ENCODE data around the gene COL15A1.
"Not testable (repeated sequence)": the region's sequence is repeated elsewhere in the genome, so short reads cannot be mapped to it uniquely, and the experiment has no call there.

COL15A1 gene

DNA sequence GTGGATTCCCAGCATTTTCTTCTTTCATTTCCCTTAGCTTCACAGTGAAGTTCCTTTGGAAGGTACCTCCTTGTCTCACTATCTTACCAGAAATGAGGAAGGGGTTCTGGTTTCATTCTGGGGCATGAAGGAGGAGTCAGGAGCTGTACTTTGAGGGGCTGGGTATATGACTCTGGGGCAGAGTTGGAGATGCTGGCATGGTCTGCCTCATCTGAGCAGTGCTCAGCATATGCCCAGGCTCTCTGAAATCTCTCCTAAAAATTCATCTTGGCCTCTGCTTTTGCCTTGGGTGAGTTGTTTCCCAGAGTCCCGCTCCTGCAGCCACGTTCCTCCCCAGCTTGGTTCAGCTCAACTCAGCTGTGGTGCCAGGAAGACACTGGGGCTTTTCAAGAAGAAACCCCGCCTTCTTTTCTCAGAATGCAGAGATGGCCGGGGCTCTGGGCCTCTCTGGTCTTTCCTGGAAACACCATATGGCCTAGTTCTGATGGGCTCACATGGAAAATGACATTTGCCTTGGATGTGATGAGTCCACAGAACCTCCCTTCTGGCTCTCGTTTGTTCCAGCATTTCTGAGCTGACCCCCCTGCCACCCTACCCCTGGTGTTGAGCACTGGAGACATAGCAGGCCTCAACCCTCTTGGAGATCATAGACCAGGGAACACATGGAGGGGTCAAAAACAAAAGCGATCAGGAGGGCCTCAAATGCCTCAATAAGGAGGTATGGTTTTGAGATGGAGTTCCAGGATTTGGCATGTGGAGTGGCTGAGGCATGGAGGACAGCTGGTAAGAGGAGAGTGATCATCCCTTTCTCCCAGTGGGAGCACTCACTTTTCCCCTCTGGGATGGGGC is 149.2 kb downstream of the COL15A1 start:
- no peak for DNase-seq

DNA sequence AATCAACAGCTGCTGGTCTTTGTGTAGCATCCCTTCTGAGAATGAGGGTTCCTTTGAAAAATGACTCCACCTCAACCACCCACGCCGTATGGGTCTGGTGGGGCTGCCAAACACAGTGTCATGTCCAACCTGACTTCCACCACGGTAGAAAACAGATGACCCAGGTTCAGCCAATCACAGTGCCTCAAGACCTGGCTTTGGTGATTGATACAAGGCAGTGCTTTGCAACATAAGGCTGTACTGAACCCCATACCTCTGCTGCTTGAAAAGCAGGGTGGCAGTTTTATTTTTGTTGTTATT is 149.7 kb downstream of the COL15A1 start:
- no peak for DNase-seq

DNA sequence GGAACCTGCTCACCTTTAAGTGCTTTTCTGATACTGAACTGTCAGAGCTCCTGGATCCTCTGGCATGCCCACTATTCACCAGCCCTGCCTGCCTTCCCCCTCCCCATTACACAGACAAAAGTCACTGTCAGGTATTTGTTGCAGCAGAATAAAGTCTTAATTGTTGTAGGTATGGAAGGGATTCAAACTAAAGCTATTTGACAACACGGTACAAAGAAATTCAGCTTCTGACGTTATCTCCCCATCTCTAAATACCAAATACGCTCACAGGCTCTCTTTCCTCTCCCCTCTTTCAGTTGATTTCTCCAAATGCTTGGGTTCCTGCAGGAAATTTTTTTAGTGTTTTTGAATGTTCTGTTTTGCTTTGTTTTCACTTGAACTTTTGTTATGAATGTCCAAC is 151.9 kb downstream of the COL15A1 start:
- no peak for DNase-seq

DNA sequence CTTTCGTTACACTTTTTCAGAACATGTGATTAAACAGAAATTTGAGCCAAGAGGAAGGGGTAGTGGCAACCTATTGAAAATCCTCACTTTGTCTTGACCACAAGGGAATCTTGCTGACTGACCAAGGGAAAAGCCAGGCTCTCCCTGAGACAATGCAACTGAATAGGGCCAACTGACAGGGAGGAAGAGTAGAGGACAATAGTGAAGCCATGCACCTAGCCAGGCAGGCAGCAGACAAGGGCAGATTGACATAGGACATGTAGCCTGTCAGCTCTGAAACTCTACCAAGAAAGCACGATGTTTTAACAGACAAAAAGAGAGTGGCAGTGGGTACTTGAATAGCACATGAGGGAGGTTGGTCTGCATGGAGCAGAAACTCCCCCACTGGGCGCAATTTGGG is 152.7 kb downstream of the COL15A1 start:
- no peak for DNase-seq

DNA sequence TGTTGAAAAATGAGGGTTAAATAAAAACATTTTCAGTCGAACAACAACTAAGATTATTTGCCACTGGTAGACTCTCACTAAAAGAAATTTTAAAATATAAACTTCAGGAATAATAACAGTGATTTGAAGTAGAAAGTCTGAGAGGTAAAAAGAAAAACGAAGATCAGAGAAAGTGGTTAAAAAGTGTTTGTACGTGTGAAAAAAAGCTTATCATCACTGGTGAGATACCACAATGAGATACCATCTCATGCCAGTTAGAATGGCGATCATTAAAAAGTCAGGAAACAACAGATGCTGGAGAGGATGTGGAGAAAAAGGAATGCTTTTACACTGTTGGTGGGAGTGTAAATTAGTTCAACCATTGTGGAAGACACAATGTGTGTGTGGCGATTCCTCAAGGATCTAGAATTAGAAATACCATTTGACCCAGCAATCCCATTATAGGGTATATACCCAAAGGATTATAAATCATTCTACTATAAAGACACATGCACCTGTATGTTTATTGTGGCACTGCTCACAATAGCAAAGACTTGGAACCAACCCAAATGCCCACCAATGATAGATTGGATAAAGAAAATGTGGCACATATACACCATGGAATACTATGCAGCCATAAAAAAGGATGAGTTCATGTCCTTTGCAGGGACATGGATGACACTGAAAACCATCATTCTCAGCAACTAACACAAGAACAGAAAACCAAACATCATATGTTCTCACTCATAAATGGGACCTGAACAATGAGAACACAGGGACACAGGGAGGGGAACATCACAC is 156.3 kb downstream of the COL15A1 start:
- DNase-seq, result not testable (repeated sequence)

DNA sequence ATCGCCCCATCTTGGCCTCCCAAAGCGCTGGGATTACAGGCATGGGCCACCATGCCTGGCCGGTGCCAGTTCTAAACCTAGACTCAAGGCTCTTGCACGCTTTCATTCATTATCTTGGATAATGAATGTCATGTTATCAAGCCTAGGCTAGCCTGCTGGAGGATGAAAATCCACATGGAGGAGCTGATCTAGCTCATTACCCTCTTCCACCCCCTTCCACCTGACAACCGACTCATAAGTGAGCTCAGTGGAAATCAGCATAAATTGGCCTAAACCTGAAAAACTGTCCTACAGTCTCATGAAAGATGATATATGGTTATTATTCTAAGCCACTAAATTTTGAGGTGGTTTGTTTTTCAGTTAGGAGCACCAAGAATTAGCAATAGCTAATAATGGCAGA is 157.6 kb downstream of the COL15A1 start:
- DNase-seq, result no peak

DNA sequence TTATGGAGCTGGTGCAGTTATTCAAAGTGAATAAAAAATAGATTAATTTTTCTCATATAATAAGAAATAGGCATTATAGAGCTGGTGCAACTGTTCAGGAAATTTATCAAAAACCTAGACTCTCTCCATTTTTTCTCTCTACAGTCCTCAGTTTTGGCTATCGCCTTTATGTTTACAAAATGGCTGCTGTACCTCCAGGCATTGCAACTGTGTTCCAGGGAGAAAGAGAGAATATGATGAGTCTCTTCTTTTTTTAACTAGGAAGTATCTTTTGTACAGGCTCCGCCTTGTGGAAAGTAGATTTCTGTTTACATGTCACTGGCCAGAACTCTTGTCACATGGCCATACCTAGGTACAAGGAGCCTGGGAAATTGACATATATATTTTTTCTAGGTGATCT is 158.1 kb downstream of the COL15A1 start:
- no peak for DNase-seq

DNA sequence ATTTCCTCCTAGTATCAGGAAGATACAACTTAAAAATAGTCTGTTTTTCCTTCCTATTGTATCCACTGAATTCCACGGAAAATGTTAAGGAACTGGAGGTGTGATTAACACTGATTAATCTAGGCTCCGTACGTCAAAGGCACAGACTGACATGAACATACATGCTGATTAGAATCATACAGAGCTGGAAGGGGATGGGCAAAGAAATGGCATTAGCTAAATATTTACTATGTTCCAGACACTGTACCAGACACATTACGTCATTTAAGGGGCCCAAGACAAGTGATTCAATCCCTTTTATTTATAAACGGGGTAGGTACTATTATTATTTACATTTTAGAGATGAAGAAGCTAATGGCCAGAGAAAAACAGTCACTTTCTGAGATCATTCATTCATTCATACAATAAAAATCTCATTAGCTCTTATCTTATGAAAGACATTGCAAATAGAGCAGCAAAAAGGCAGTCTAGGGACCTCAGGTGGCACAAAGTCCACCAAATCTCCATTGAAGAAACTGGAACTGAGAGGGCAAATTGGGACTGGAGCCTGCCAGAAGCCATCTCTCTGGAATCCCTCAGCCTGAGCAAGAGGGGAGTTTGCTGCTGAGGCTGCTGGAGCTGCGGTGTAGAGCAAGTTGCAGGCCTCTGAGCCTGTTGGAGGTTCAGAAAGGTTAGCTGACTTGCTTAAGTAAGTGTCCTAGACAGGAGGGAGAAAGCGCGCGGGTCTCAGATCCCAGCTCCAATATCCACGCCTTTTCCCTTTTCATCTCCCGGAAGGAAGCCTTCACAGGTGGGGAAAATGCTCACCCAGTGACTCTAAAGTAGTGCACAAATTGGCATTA is 159.6 kb downstream of the COL15A1 start:
- DNase-seq, result no peak

DNA sequence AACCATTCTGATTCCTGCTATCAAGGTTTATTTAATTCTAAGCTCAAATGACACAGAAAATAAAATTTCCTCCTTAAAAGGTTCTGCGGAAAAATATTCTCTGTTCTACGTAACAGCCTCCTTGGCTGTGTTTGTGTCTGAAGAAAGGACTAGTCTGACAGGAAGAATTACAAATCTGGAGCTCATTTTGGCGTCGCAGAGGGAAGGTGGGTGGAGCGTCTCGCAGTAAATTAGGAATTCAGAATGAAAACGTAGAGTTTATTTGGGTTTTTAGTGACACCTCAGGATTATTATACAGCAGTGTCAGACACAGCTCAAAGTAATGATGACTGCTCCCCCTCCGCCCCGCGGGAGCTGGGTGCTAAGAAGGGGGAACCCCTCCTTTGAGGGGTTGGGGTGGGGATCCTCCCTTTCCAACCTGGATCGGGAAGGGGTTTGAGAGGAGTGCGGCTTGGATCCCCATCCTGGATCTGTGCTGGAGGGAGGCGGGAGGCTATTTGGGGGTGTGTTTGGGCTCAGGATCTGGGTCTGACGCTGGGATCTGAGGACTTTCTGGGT is 160.3 kb downstream of the COL15A1 start:
- DNase-seq, result no peak

DNA sequence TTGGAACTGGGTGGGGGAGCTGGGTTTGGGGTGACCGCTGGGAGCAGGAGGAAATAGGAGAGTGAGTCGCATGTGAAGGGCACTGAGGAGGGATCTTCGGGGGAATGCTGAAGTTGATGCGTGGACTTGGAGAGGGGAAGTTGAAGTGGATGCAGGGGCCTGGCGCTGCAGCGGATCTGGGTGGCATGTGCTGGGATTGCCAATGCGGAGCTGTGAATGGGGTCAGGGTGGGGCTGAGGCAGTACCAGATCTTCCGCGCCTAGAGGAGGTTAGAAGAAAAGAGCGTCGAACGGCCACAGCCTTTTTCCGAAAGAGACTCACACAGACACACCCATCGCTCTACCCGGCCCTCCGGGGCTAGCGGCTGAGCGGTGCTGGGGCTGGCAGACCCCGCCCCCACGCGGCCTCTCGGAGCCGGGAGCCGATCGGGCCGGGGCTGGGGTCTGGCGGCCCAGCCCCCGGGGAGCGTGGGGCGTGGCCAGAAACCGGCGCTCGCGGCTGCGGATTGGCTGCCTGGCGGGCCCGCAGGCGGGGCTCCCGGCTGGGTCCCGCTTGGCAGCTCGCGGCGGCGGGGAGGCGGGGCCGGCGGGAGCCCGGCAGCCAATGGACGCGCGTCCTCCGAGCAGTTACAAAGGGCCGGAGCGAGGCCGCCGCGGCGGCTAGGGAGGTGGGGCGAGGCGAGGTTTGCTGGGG is 160.9 kb downstream of the COL15A1 start, which contains the start of gene TGFBR1:
Gene TGFBR1 (plus strand): TSS at position 655 of the 693 bp plus-strand sequence. CDS start 93 bp downstream, outside the sequence.
- DNase-seq, result peak; percentile 86 to 94

DNA sequence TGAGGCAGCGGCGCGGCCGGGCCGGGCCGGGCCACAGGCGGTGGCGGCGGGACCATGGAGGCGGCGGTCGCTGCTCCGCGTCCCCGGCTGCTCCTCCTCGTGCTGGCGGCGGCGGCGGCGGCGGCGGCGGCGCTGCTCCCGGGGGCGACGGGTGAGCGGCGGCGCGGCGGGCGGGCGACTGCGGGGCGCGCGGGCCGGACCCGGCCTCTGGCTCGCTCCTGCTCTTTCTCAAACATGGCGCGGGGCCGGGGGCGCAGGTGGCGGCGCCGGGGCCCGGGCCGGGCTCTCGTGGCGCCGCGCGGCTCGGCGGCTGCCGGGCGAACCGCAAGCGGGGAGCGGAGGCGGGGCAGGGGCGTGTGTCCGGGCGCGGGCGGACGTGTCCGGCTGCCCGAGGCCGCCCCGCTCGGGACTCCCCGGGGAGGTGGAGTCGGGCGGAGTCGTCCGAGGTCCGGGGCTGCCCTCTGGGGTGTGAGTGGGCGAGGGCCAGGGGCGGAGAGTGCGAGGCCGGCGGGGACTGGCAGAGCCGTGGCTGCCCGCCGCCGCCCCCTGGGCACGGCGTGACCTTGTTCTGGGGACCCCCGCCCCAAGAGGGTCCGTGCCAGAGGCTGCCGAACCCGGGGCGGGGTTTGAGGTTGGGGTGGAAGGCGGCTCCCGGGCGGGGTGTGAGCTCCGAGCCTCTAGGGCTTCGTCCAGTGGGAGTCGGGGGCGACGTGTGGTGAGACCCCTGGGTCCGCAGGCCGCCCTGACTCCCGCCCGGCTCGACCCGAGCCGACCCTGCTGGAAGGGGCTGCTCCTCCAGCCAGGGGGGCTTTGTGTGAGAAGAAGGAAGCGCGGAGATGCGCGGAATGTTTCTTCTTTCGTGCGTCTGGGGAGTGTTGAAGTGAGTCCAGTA is 161.7 kb downstream of the COL15A1 start:
- DNase-seq, result no peak

DNA sequence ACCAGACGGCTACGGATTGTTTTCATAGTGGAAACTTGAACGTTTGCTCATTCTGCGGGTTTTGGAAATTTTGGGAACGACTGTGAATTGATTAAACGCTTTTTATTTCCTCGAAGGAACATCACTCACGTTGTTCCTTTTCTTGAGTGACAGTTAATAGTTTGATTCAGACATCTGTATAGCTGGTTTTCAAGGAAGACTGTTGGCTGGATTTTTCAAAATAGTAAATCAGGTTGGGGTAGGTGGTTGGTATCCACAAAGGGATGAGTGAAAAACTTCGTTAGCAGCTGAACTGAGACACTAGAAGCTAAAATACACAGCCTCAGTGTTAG is 162.3 kb downstream of the COL15A1 start:
- no peak for DNase-seq

DNA sequence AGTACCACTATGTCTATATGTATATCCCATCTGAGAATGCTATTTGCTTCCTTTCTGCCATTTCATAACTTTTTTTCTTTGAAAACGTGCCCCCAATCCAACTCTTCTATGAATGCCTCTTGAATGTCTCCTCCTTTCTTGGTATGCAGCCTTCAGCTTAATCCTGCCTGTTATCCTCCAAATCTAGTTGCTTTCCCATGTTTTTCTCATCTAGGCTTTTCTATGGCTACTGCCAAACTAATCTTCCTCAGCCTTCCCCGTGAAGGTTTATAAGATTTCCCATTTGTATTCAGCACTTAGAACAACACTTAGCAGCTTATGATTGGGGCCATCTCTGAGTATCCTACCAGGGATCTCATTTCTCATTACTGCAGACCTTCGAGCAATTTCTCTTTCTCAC is 163.7 kb downstream of the COL15A1 start:
- DNase-seq, result no peak

DNA sequence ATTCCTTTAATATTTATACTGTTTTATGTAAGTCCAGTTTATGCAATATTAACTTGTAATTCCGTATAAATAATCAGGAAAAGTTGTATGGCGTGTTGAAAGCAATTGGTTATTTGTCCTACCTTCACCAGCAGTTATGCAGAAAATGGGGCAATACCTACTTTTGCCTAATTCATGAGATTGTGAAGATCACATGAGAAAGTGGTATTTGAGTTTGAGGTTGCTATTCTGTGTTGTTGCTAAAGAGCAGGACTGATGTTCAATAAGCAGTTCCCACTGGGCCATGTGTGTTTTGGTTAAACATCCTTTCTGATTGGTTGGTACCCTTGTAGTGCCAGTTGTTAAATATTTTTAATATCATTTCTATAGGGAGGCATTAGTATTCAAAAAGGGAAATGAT is 164.4 kb downstream of the COL15A1 start:
- DNase-seq, result no peak

DNA sequence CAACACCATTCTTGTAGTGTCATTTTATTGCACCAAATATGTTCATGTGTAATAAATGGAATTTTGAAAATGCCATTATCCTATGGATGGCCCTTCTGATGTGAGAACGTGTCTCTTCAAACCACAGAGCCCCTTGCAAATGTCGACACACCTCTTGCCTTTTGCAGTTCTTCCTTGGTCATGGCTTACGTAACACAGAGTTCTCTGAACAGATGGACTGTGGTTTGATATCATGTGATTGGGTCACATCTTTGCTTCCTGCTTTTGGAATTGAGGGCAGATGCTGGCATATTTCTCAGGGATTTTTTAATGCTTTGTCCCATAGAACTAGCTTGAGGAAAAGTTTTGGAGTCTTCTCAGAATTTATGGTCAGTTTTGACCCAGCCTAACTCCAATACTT is 165.8 kb downstream of the COL15A1 start:
- no peak for DNase-seq

DNA sequence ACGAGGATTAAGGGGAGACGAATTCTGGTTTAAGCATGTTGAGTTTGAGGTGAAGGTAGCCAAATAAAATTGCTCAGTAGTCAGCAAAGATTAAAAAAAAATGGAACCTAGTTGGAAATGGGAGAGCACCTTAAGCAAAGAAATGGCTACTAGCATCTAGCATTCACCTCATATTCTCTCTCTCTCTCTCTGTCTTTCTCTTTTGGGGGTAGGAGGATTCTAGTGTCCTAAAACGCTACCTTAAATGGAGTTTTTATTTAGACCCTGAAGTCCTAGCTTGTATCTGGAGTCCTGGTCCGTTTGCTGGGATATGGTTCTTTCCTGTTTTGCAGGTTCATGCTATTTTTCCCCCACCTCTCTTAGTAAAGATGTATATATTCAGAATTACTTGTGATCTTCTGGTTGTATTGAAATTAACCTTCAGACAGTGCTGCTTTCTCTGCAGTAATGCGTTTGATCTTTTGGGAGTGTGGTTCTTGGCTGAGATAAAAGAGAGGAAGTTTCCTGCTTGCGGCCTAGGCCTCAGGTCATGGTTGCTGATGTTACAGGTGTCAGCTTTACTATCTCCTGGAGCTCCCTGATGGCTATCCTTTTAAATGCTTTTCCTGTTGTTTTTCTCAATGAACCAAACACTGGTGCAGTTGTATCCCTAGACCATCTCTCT is 169.2 kb downstream of the COL15A1 start:
- DNase-seq, result no peak

DNA sequence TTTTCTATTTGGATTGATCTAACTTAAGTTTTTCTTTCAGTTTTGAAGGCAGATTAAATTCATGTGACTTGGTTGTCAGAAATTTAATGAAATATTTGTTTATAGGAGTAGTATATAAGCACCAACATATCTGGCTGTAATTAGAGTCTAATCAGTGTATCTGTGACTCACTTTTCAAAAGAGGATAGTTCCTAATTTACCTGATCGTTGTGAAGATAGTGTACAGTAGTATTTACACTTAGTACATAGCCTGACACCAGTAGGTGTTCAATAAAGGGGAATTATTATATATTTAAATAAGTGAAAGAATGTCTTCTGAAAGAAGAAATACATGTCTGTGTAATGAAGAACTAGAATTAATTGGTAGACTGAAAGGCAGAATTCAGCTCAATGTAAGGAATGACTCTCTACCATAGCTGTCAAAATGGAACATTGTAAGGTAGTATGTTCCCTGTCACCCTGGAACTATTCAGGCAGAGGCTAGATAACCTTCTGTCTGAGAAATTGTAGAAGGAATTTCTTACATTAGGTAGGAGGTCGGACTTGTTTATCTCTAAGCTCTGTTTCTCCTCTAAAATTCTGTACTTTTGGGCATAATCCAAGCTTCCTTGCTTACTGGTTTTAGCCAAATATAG is 169.8 kb downstream of the COL15A1 start:
- DNase-seq, result no peak

DNA sequence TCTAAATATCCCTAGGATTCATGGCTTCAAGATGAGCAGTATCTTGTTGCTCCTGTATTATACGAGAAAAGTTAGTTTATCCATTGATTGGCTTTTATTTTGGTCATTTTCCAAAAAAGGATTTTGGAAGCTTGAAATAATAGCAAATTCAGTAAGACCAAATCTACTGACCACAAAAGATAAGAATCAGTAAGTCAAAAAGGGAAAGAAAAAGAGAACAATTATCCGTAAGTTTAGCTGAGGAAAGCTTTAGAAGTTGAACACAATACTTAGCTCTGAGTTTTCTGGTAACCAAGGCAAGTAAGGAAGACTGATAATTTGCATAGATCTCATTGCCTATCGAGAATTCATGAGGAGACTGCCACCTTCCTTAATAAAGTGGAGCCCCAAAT is 170.3 kb downstream of the COL15A1 start:
- no peak for DNase-seq

DNA sequence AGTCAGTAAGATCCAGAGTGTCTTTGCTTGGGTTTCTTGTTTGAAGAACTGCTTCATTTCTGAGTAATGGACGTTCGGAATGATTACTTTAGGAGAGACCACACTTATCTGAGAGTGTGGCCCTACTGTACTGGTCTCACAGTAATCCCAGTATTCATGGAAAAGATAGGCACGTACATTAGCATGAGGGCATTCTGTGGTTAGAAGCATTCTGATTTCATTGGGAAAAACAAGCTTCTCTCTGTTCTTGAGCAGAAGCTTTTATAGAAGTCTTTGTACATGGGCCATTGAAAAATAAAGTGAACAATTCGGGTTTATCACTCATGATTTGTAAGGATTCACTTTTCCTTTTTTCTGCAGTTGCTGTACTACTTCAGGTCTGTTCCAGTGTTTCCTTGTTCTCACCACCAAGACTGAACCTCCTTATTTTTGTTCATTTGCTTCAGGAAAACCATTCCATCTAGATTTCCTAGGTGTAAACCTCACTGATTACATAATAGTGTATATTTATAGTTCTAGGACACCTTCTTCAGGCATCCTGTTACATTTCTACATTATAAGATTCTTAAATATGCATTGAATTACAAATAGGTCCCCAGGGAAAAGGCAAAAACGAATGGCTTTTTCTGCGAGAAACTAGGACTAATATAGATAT is 171.3 kb downstream of the COL15A1 start:
- DNase-seq, result no peak

DNA sequence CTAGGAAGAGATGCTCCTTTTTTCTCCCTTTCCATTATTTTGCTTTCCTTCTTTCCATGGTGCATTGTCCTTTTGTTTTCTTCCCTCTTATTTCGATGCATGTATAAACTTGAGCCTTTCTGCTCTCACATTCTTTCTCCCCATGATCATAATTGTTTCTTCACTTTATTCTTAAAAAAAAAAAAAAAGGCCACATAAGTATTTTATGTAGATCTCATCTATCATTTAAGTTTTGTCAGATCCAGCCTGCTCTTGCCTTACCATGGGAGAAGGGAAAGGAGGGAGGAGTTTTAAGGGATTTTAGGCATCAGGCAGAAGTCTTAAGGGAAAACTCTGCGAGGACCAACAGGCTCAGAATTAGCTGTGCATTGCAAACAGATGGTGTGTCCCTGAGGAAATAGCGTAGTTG is 172.3 kb downstream of the COL15A1 start:
- no peak for DNase-seq

All from NCI-H1930 (cell line).